NCI-H1694 (cell line): ENCODE data around the gene C4A.
"Not testable (repeated sequence)": the region's sequence is repeated elsewhere in the genome, so short reads cannot be mapped to it uniquely, and the experiment has no call there.

ENCODE experiments used
- DNase-seq: peaks from one replicate; lab custom pipeline; 2025; lab: John Stamatoyannopoulos, UW

C4A gene

GRCh38 chr6:31961616-31962015 lies 20.2 kb upstream of the C4A start:
- no peak for DNase-seq

- no peak for DNase-seq
These were observed 17.9 kb upstream of the C4A start for GRCh38 chr6:31963921-31964320.

- no peak for DNase-seq
These were observed 16.2 kb upstream of the C4A start for GRCh38 chr6:31965700-31966099.

- no peak for DNase-seq
These were observed 15.4 kb upstream of the C4A start for GRCh38 chr6:31966506-31966905.

- no peak for DNase-seq
These were observed 14.6 kb upstream of the C4A start for GRCh38 chr6:31966997-31967925.

- no peak for DNase-seq
These were observed 13.9 kb upstream of the C4A start for GRCh38 chr6:31967926-31968320.

GRCh38 chr6:31968326-31968725 lies 13.5 kb upstream of the C4A start:
- no peak for DNase-seq

GRCh38 chr6:31968791-31969711 lies 12.8 kb upstream of the C4A start:
- DNase-seq, result no peak

GRCh38 chr6:31969712-31970603 lies 11.9 kb upstream of the C4A start:
- no peak for DNase-seq

GRCh38 chr6:31970604-31971271 lies 11.1 kb upstream of the C4A start:
- DNase-seq, result no peak

- no peak for DNase-seq
These were observed 10.4 kb upstream of the C4A start for GRCh38 chr6:31971279-31971992.

GRCh38 chr6:31971993-31972708 lies 9.7 kb upstream of the C4A start, which contains the start of gene DXO:
Gene DXO (minus strand): TSS chr6:31972138. CDS start chr6:31971675, 463 bp downstream.
- peak; percentile 93 for DNase-seq

GRCh38 chr6:31972709-31973350 lies 9.0 kb upstream of the C4A start:
- DNase-seq, result no peak

GRCh38 chr6:31976065-31976464 lies 5.8 kb upstream of the C4A start:
- DNase-seq, result not testable (repeated sequence)

GRCh38 chr6:31977816-31978431 lies 3.9 kb upstream of the C4A start:
- no peak for DNase-seq

GRCh38 chr6:31978831-31979230 lies 3.0 kb upstream of the C4A start:
- DNase-seq, result no peak

- DNase-seq, result no peak
These were observed 2.5 kb upstream of the C4A start for GRCh38 chr6:31979238-31979898.

GRCh38 chr6:31980195-31980876 lies 1.5 kb upstream of the C4A start:
- DNase-seq, result not testable (repeated sequence)
